OCI-LY1 (cell line): ENCODE measurements around the gene PRSS56.

Source experiments
- H2AFZ ChIP-seq: fragments of 200-600 bp; sonication (generic), shearing (Covaris generic); 2 replicates; pipeline ENCODE4 v1.6.0; 2014; ENCODE audit warnings: antibody characterized with exemption, mild to moderate bottlenecking, low read length
- H3F3A ChIP-seq: fragments of 200-600 bp; sonication (generic), shearing (Covaris generic); 2 replicates; pipeline ENCODE4 v1.6.0; 2014; ENCODE audit warnings: mild to moderate bottlenecking, antibody characterized with exemption, low read length, moderate library complexity; ENCODE audit not compliant: insufficient read depth
- H3K27ac ChIP-seq: fragments of 200-600 bp; sonication (generic); 2 replicates; pipeline ENCODE4 v1.5.1; 2014; ENCODE audit warnings: low read length, mixed run types, mild to moderate bottlenecking, low read depth; ENCODE audit not compliant: poor library complexity, severe bottlenecking
- H3K27me3 ChIP-seq: fragments of 200-600 bp; sonication (generic); 2 replicates; pipeline ENCODE4 v1.6.0; 2014; ENCODE audit warnings: antibody characterized with exemption, mild to moderate bottlenecking, low read length, moderate library complexity; ENCODE audit not compliant: insufficient read depth
- H3K36me3 ChIP-seq: fragments of 200-600 bp; sonication (generic); 2 replicates; pipeline ENCODE4 v1.6.1; 2014; ENCODE audit warnings: mild to moderate bottlenecking, antibody characterized with exemption, low read length, moderate library complexity, mixed read lengths; ENCODE audit not compliant: insufficient read depth
- H3K4me1 ChIP-seq: fragments of 200-600 bp; sonication (generic); 2 replicates; pipeline ENCODE4 v1.5.1; 2014; ENCODE audit warnings: mild to moderate bottlenecking, low read length, moderate library complexity; ENCODE audit not compliant: insufficient read depth, severe bottlenecking
- H3K4me2 ChIP-seq: fragments of 200-600 bp; sonication (generic), shearing (Covaris generic); 2 replicates; pipeline ENCODE4 v1.6.1; 2014; ENCODE audit warnings: low read length
- H3K4me3 ChIP-seq: fragments of 200-600 bp; sonication (generic); 2 replicates; pipeline ENCODE4 v1.5.1; 2014; ENCODE audit warnings: low read length, low read depth, mild to moderate bottlenecking, mixed read lengths; ENCODE audit not compliant: poor library complexity, severe bottlenecking
- H3K79me2 ChIP-seq: fragments of 200-600 bp; shearing (Covaris generic); 2 replicates; pipeline ENCODE4 v1.6.1; 2016; ENCODE audit warnings: mixed run types, low read length, mixed read lengths; ENCODE audit not compliant: insufficient read depth
- H3K9ac ChIP-seq: fragments of 200-600 bp; sonication (generic), shearing (Covaris generic); 2 replicates; pipeline ENCODE4 v1.6.1; 2014; ENCODE audit warnings: mild to moderate bottlenecking, low read length, mixed read lengths
- H3K9me2 ChIP-seq: fragments of 200-600 bp; sonication (generic), shearing (Covaris generic); 2 replicates; pipeline ENCODE4 v1.6.1; 2014; ENCODE audit warnings: low read depth, mild to moderate bottlenecking, low read length, mixed read lengths
- H3K9me3 ChIP-seq: fragments of 200-600 bp; shearing (Covaris generic); 2 replicates; pipeline ENCODE4 v1.6.1; 2014; ENCODE audit warnings: low read length, mixed read lengths
- H4K20me1 ChIP-seq: fragments of 200-600 bp; sonication (generic), shearing (Covaris generic); 2 replicates; pipeline ENCODE4 v1.6.0; 2016; ENCODE audit warnings: mild to moderate bottlenecking, low read length; ENCODE audit not compliant: insufficient read depth
- EZH2 ChIP-seq: fragments of 200-600 bp; sonication (generic), shearing (Covaris generic); IDR thresholded peaks from 2 replicates; pipeline ENCODE4 v1.8.0; 2017; ENCODE audit warnings: borderline replicate concordance, mixed run types, mild to moderate bottlenecking, antibody characterized with exemption, low read length, moderate library complexity, mixed read lengths
- TF ChIP-seq, protein P1 (sequence below): fragments of 200-600 bp; sonication (generic), shearing (Covaris generic); IDR thresholded peaks from 2 replicates; pipeline ENCODE4 v1.5.1; 2017; ENCODE audit warnings: mild to moderate bottlenecking, antibody characterized with exemption, low read length, moderate library complexity, mixed read lengths

The PRSS56 gene

DNA sequence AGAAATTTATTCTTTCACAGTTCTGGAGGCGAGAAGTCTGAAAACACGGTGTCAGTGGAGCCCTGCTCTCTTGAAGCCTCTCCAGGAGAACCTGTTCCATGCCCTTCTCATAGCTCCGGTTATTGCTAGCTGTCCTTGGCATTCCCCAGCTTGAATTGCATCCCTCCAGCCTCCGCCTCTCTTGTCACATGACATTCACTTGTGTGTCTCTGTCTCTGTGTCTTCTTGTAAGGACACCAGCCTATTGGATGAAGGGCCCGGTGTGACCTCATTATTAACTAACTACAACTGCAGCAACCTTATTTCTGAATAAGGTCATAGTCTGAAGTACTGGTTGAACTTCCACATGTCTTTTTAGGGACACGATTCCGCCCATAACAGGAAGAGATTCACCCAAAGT lies 4.5 kb upstream of the PRSS56 start:
- H3K9ac ChIP-seq, result no peak overlapping the region
- no peaks in the 10 kb centered on the region for H3K9me3 ChIP-seq
- H3K79me2 ChIP-seq, result no peaks in the 10 kb centered on the region
- TF ChIP-seq, protein P1, sequence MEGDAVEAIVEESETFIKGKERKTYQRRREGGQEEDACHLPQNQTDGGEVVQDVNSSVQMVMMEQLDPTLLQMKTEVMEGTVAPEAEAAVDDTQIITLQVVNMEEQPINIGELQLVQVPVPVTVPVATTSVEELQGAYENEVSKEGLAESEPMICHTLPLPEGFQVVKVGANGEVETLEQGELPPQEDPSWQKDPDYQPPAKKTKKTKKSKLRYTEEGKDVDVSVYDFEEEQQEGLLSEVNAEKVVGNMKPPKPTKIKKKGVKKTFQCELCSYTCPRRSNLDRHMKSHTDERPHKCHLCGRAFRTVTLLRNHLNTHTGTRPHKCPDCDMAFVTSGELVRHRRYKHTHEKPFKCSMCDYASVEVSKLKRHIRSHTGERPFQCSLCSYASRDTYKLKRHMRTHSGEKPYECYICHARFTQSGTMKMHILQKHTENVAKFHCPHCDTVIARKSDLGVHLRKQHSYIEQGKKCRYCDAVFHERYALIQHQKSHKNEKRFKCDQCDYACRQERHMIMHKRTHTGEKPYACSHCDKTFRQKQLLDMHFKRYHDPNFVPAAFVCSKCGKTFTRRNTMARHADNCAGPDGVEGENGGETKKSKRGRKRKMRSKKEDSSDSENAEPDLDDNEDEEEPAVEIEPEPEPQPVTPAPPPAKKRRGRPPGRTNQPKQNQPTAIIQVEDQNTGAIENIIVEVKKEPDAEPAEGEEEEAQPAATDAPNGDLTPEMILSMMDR, result no peak
- no peak for TF ChIP-seq EZH2
- no peaks in the 10 kb centered on the region for H3K36me3 ChIP-seq
- no peaks in the 10 kb centered on the region for H3K4me1 ChIP-seq
- H3K4me3 ChIP-seq, result no peak overlapping the region
- no peak overlapping the region for H3K27ac ChIP-seq
- H2AFZ ChIP-seq, result no peak overlapping the region
- H3K4me2 ChIP-seq, result no peak overlapping the region
- no peaks in the 10 kb centered on the region for H3F3A ChIP-seq
- no peaks in the 10 kb centered on the region for H3K9me2 ChIP-seq
- H3K27me3 ChIP-seq, result no peaks in the 10 kb centered on the region
- H4K20me1 ChIP-seq, result no peaks in the 10 kb centered on the region

DNA sequence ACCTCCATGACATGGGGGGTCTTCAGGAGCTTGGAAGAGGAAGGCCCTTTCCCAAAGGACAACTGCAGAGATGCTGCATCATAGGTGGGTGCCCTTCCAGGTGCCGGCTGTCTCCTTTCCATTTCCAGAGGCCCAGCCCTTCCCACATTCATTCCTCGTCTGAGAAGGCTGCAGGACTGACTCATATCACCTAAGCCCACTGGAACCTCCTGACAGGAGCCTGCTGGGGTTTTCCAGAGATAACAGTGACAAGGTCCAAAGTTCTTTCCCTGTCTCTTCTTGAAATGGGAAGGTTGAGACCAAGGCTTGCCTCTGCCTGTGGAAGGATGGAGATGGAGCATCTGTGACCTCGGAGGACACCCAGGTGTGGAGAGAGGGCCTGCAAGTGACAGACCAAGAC lies 3.6 kb upstream of the PRSS56 start:
- no peaks in the 10 kb centered on the region for H3K79me2 ChIP-seq
- no peak overlapping the region for H2AFZ ChIP-seq
- H3K9me3 ChIP-seq, result no peaks in the 10 kb centered on the region
- H3K27ac ChIP-seq, result no peak overlapping the region
- no peaks in the 10 kb centered on the region for H3K36me3 ChIP-seq
- H3K4me3 ChIP-seq, result no peak overlapping the region
- H3K4me1 ChIP-seq, result no peaks in the 10 kb centered on the region
- no peak overlapping the region for H3K4me2 ChIP-seq
- H3K9me2 ChIP-seq, result no peaks in the 10 kb centered on the region
- no peaks in the 10 kb centered on the region for H4K20me1 ChIP-seq
- H3K27me3 ChIP-seq, result no peaks in the 10 kb centered on the region
- no peaks in the 10 kb centered on the region for H3F3A ChIP-seq
- H3K9ac ChIP-seq, result no peak overlapping the region
- TF ChIP-seq, protein P1, result no peak
- TF ChIP-seq EZH2, result no peak

DNA sequence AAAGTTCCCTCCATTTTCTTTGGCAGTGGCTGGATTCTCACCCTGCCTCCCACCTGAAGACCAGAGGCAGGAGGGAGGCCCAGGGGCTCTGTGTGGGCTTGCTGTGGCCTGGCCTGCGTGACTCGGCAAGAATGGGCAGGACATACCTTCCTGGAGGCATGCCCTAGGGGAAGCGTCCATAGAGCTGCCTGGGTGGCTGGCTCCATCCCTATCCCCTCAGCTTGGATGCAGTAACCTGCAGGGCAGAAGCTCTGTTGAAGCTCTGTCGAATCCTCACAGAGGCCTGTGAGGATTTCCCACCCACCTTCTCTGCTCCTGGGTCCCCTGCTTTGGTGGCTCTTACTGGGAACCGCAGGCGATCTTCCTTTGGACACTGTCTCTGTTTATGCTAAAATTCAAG lies 1.3 kb upstream of the PRSS56 start:
- no peak overlapping the region for H3K27ac ChIP-seq
- TF ChIP-seq, protein P1, result no peak
- TF ChIP-seq EZH2, result no peak
- no peaks in the 10 kb centered on the region for H3K9me2 ChIP-seq

More for the DNA sequence above, 1.3 kb upstream of the PRSS56 start:
- Histone ChIP-seq H3K27me3 (peaks cover 3% of the 10 kb centered on the region; the same call in 1 of the 2 replicates), H3K36me3 (no peaks in the 10 kb centered on the region), H3F3A (no peaks in the 10 kb centered on the region), H3K9me3 (no peaks in the 10 kb centered on the region), H3K79me2 (no peaks in the 10 kb centered on the region), H2AFZ (no peak overlapping the region), H4K20me1 (no peaks in the 10 kb centered on the region), H3K4me1 (no peaks in the 10 kb centered on the region), H3K9ac (no peak overlapping the region), H3K4me2 (no peak overlapping the region), H3K4me3 (no peak overlapping the region)
